GF-D8 (cell line): Measurements from ENCODE around the gene ADIPOQ.
"Not testable (repeated sequence)": the region's sequence is repeated elsewhere in the genome, so short reads cannot be mapped to it uniquely, and the experiment has no call there.

Experiments
- DNase-seq: peaks from one replicate; lab custom pipeline; 2025; lab: John Stamatoyannopoulos, UW

Gene ADIPOQ

DNA sequence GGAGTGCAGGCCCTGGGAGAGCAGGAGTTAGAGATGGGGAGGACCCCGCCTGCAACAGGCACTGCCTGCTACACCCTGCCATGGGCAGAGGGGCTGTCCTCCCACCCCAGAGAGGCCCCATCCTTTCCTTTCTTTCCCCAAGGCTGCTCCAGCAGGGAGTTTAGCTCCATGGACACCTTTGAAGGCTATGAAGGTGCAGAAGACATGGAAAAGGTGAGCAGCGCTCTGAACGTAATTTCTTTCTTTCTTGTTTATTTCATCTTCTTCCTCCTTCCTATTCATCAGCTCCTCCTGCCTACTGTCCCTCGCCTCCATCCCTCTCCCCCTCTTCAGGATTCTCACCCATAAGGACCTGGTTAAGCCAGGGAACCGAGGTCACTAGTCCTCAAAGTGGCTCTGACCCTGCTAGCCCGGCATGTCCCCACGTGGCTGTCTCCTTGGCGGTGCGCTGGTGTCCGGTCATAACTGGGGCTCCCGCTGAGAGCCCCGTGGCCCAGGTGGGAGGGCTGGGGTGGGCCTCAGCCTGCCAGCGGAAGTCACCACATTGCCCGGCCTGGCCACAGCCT, 16.0 kb upstream of the ADIPOQ start:
- DNase-seq, result no peak

DNA sequence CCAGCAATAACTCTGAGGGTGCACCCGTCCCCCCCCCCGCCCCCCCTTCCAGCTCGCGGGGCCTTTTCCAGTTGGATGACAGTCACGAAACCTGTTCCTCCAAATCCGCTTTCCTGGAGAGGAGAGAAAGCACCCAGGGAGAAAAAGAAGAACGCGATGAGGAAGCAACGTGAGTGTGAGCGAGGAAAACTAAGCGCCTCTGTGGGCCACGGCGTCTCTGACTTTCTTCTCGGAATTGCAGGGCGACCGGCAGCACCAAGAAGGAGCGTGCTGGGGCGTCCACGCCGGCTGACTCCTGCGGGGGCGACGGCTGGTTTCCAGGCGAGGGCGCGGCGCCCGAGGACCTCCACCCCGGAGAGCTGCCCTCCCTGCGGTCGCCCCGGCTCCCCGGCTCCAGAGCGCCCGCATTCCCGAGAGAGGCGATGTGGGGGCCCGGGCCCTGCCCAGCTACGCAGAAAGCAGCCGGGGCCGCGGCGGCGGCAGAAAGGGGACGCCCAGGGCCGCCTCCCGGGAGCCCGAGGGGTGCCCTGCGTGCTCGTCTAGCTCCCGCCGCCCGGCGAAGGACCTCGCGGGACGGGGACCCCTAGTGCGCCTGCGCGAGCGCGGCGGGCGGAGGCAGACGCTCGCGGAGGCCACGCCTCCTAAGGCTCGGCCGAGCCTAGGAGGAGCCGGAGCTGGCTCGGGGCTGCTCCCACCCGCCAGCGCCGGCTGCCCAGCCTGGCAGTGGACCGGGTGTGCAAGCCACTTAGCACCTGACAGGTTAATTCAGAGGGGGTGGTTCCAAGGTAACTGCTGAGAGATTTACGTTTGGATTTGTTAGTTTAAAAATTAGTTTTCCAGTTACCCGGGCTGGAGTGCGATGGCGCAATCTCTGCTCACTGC, 15.3 kb upstream of the ADIPOQ start:
- DNase-seq, result peak; percentile 69

DNA sequence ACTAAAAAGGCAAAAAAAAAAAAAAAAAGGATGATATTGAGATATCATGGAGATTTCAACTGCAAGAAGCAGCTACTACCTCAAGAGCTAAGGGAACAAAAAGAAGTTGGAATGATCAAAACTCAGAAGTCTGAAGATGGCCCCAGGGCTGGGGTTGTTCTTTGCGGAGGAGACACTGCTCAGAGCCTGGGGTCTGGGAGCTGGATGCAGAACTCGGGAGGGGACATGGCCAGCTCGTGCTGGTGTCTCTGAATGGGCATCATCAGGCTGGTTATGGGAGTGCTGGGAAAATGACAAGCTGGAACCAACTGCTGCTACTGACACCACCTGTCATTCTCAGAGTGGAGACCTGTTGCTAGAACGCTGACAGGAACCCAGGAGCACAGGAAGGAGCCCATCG, 14.2 kb upstream of the ADIPOQ start:
- DNase-seq, result no peak

DNA sequence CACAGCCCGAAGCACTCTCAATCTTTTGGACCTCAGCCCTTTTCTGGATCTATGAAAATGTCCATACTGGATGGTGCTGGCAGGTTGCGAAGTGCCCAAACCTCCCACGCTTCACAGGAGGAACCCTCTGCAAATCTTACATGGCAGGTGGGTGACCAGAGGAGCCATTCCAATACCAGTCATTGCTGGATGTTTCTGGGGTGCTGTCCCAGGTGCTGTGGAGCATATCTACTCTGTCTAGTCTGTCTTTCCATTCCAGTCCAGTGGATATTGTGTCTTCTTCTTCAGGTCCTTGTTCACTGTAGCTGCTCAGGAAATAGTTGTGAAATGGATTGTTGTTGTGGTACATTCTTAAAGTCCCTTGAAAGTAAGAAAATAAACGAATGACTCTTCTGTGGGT, 10.7 kb upstream of the ADIPOQ start:
- no peak for DNase-seq

DNA sequence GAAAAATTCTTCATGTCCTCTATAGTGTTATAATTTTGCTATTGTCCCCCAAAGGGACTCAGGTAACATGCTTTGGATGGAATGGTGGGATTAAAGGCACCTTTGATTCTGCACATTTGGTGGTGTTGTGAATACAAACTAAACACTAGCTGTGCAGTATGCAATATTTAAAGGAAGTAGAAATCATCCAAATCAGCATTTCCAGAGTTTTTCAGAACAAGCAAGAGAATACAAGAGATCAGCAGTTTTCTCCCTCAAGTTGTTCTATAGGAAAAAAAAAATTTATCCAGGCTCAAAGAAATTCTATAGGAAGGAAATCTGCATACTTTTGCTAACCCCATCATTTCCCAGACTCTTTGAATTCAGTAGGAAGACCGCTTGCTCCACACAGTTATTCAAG, 10.2 kb upstream of the ADIPOQ start:
- DNase-seq, result no peak

DNA sequence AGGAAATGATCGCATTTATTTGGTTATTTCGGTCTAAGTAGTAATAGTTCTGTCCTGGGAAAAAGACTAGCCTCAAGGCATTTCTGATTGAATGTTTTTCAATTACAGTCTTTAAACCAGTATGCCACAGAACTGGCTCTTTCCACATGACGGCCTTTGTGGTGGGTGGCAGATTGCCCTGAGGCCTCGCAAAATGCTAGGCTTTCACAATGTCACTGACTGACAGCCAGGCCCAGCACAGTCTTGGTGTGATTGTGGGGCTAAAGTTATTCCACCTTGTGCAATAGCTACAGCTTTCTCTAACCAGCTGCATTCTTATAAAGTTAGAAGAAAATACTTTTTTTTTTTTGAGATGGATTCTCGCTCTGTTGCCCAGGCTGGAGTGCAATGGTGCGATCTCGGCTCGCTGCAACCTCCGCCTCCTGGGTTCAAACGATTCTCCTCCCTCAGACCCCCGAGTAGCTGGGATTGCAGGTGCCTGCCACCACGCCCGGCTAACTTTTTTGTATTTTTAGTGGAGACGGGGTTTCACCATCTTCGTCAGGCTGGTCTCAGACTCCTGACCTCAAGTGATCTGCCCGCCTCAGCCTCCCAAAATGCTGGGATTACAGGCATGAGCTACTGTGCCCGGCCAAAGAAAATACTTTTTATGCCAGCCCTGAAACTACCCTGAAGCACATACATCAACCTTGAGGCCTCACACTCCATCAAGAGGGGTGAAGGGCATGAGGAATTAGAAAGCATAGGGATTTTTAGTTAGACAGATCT, 2.5 kb upstream of the ADIPOQ start:
- peak; percentile 83 for DNase-seq

DNA sequence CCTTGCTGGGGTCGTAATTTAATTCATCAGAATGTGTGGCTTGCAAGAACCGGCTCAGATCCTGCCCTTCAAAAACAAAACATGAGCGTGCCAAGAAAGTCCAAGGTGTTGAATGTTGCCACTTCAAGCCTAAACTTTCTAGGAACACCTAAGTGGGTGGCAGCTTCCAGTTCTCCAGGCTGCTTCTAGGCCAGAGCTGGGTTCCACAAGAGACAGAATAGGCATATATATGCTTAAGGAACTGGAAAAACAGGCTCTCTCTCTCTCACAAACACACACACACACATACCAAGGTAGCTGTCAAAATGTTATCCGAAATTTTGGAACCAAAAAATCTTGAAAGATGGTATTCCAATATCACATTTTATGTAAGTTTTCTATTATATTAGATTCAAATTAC, 890 bp upstream of the ADIPOQ start:
- no peak for DNase-seq

DNA sequence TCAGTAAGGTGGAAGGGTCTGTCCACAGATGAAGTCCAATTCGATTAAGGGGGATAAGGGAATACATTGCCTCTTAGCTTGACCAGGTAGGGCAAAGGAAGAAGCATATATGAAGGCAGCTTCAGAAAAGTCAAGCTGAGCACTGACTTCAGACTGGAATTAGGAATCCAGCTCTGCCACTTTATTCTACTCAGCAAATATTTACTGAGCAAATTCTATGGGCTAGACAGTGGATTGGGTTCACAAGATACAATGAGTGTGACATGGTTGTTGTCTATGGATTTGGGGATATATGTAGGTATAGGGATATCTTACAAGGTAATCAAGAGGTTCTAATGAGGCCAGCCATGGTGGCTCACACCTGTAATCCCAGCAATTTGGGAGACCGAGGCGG, 526 bp downstream of the ADIPOQ start:
- no peak for DNase-seq

DNA sequence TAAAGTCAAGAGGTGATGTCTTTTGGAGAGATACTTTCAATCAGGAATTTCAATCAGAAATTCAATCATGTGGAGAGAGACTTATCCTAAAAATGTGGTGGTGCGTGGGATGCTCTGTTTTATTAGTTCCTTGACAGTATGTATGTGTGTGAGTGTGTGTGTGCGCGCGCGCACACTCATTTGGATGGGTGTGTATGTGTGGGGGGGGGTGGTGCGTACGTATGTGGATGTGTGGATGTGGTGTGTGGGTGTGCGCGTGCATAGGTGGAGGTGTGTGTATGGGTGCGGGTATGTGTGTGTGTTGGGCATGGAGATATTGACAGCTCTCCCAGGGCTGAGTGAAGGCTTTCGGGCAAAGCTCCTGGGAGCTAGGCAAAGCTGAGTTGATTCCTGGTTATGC, 2.4 kb downstream of the ADIPOQ start:
- DNase-seq, result no peak

DNA sequence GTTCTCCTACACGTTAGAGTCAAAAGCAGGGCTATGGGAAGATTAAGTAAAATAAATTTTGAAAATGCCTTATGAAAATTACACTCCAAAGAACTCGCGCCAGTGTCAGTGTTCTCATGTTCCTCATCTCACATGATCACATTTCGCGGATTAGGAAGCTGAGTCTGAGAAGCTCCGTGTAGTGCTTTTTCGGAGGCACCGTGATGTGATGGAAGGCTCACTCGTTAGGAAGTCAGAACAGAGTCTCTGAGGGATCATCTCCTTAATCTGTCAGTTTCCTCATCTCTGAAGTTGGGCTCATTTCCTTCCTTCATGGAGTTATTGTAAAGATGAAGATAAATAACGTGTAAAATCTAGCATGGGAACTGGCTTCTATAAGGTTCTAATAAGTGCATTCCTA, 3.2 kb downstream of the ADIPOQ start:
- no peak for DNase-seq

DNA sequence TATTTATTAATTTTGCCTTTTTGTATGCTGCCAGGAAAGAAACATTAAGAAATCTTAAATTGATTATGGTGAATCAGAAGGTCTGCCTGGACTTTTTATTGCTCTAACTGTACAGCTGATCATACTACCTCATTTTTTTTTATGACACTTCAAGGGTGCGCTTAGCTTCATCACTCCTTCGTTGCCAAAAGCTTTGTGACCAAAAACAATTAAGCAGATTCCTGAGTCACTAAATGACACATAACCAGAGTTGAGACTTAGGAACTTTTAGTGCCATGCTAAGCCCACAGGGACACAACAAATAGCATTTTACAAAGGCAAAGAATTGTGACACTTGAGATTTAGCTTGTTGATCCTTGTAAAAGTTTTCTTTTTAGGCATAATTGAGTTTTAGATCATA, 4.9 kb downstream of the ADIPOQ start:
- DNase-seq, result no peak

DNA sequence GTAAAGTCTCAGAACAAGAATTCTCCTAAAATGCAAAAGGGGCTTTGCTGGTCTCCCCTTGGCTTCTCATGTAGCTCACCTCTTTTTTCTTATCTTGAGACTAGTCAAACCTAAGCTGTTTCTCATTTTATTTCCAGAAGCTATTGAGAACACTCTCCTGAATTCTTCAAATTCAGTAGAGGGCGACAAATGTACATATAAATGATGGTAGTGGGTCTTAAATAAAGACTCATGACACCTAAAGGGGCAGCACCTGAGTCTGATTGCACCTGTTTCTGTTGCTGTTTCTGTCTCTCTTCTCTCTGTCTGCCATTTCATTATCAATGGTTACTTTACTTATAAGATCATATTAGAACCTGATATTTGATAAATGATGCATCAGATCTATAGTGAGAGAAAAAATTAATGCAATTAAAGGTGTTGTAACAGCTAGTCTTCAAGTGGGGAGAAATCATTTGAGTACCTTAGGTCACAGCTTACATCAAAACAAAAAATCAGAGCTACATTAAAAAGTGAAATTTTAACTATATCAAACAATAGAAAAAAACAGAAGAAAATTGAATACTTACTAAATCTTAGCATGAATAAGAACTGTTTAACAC, 7.0 kb downstream of the ADIPOQ start:
- DNase-seq, result peak; percentile 16

DNA sequence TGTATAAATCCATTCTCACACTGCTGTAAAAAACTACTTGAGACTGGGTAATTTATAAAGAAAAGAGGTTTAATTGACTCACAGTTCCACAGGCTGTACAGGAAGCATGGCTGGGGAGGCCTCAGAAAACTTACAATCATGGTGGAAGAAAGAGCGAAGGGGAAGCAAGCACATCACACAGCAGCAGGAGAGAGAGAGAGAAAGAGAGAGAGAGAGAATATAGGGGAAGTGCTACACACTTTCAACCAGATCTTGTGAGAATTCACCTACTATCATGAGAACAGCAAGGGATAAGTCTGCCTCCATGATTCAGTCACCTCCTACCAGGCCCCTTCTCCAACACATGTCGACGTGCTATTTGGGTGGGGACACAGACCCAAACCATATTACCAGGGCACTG, 9.3 kb downstream of the ADIPOQ start:
- not testable (repeated sequence) for DNase-seq

DNA sequence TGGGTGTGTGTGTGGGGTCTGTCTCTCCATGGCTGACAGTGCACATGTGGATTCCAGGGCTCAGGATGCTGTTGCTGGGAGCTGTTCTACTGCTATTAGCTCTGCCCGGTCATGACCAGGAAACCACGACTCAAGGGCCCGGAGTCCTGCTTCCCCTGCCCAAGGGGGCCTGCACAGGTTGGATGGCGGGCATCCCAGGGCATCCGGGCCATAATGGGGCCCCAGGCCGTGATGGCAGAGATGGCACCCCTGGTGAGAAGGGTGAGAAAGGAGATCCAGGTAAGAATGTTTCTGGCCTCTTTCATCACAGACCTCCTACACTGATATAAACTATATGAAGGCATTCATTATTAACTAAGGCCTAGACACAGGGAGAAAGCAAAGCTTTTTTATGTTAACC, 10.5 kb downstream of the ADIPOQ start:
- no peak for DNase-seq

DNA sequence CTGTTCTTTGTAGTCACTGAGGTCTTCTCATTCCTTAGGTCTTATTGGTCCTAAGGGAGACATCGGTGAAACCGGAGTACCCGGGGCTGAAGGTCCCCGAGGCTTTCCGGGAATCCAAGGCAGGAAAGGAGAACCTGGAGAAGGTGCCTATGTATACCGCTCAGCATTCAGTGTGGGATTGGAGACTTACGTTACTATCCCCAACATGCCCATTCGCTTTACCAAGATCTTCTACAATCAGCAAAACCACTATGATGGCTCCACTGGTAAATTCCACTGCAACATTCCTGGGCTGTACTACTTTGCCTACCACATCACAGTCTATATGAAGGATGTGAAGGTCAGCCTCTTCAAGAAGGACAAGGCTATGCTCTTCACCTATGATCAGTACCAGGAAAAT, 11.6 kb downstream of the ADIPOQ start:
- no peak for DNase-seq

DNA sequence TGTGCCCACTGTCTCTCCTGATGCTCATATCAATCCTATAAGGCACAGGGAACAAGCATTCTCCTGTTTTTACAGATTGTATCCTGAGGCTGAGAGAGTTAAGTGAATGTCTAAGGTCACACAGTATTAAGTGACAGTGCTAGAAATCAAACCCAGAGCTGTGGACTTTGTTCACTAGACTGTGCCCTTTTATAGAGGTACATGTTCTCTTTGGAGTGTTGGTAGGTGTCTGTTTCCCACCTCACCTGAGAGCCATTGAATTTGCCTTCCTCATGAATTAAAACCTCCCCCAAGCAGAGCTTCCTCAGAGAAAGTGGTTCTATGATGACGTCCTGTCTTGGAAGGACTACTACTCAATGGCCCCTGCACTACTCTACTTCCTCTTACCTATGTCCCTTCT, 12.4 kb downstream of the ADIPOQ start:
- no peak for DNase-seq

DNA sequence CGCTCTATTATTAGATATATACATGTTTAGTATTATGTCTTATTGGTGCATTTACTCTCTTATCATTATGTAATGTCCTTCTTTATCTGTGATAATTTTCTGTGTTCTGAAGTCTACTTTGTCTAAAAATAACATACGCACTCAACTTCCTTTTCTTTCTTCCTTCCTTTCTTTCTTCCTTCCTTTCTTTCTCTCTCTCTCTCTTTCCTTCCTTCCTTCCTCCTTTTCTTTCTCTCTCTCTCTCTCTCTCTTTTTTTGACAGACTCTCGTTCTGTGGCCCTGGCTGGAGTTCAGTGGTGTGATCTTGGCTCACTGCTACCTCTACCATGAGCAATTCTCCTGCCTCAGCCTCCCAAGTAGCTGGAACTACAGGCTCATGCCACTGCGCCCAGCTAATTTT, 15.2 kb downstream of the ADIPOQ start:
- DNase-seq, result no peak

DNA sequence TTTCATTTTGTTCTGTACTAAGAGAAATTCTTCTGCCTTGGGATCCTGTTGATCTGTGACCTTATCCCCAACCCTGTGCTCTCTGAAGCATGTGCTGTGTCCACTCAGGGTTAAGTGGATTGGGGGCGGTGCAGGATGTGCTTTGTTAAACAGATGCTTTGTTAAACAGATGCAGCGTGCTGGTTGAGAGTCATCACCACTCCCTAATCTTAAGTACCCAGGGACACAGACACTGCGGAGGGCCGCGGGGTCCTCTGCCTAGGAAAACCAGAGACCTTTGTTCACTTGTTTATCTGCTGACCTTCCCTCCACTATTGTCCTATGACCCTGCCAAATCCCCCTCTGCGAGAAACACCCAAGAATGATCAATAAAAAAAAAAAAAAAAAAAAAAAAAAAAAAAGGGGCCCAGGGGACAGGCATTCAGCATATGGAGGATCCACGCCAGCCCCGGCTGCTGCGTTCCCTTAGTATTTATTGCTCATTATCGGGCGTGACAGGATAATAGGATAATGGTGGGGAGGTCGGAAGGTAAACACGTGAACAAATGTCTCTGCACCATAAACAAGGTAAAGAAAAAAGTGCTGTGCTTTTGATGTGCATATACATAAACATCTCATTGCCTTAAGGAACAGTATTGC, 22.8 kb downstream of the ADIPOQ start:
- not testable (repeated sequence) for DNase-seq

DNA sequence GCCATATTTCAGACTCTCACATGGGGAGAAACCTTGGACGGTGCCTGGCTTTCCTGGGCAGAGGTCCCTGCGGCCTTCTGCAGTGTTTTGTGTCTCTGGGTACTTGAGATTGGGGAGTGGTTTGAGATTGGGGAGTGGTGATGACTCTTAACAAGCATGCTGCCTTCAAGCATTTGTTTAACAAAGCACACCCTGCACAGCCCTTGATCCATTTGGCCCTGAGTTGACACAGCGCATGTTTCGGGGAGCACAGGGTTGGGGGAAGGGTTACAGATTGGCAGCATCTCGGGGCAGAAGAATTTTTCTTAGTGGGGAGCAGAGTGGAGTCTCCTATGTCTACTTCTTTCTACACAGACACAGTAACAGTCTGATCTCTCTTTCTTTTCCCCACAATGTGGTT, 23.6 kb downstream of the ADIPOQ start:
- DNase-seq, result not testable (repeated sequence)

DNA sequence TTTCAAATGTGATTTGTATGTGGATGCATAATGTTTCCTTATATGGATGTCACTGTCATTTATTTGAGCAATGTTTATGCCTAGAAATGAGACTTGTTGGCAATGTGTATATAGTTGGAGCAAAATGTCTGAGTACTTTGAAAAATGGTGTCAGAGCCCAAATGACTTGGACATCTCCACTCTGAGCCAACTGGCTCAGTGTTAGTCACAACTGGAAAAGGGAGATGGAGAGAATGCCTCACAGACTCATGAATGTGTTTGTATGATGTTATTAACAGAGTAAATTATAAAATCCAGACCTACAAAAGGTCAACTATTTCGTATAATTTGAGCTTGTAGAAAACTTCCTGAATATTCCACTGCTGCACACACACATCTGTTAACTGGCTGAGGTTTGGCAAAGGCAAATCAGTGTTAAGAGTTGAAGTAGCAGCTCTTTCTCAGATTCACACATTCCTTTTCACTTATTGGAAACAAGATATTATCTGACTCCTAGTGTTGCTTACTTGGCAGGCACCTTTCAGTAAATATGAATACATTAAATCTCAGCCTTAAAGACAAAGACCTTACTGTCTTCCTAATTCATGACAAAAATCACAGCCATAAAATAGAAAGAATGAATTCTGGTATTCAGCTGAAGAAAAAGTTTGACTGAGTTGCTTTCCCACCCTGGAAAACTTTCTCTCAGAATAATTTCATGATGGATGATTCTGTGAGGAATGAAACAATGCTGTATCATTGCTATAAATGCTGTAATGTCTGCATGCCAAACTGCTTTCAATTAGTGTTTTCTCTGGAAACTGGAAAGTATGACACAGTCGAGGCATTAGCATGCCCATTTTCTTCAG, 27.0 kb downstream of the ADIPOQ start:
- no peak for DNase-seq
